ENCODE measurements around the gene GREB1. TPM values are rescaled to one million over a fixed set of nuclear protein-coding genes. Genes with fewer than 3 reads are reported as not detected.

GREB1 gene
- total and polyA plus RNA-seq, 2 of the 4 experiments (the other 2 are of a cell fraction): 0.05 TPM; not detected in 1

- TF ChIP-seq CEBPB (IDR thresholded peaks at IDR 0.05; ENCODE audit: low read depth, low read length): no peak
These were observed 46.2 kb downstream of the GREB1 start (continued) for GRCh38 chr2:11579867-11580659.

DNA sequence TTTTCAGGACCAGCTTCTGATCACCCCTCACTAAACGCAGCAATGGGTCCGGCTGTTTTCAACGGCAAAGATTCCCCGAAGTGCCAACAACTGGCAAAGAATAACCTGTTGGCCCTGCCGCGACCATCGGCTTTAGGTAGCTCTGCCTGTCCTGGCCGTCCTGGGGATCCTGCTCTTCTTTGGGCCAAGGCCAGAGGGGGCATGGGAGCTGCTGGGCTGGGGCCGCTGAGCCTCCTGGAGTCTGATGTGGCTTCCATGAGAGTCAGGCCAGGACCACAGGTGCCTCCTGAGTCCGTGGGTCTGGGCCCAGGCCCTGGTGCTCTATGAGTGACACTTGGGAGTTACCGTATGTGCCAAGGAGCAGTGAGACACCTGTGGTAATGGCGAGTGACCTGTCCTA lies 46.9 kb downstream of the GREB1 start:
- Histone ChIP-seq H3K27me3 (ENCODE audit: control insufficient read depth, insufficient read depth, low read length) (peaks cover 30% of the 10 kb centered on the region), H4K8ac (ENCODE audit: low read depth in 2 of 2, low read length in 2 of 2) (no peak overlapping the region), H3K18ac (ENCODE audit: low read depth, low read length) (no peak overlapping the region), H3K36me3 (ENCODE audit: control insufficient read depth, insufficient read depth, low read length) (no peaks in the 10 kb centered on the region), H3K79me1 (ENCODE audit: low read depth in 1 of 2, low read length in 2 of 2) (no peaks in the 10 kb centered on the region), H2BK120ac (ENCODE audit: low read depth, low read length) (no peak overlapping the region), H3K4me2 (ENCODE audit: low read depth, low read length) (no peak overlapping the region), H2BK5ac (ENCODE audit: low read depth, low read length, poor library complexity, severe bottlenecking) (no peak overlapping the region), H2BK15ac (ENCODE audit: low read depth, low read length) (no peak overlapping the region), H3K4me3 (ENCODE audit: insufficient read depth, low read depth, low read length) (no peak overlapping the region), H3K9me1 (ENCODE audit: insufficient read depth, low read length) (no peaks in the 10 kb centered on the region), H4K91ac (ENCODE audit: insufficient read depth, low read depth, low read length) (no peak overlapping the region), H3K14ac (replicated peaks; ENCODE audit: low read depth, low read length) (no peak overlapping the region), H3K56ac (ENCODE audit: extremely low read depth, insufficient read depth, low read length) (no peak overlapping the region), H2BK20ac (ENCODE audit: low read depth, low read length) (no peak overlapping the region), H3K27ac (ENCODE audit: insufficient read depth, low read length) (no peak overlapping the region), H3K4ac (ENCODE audit: low read depth, low read length) (no peak overlapping the region), H3K9me3 (ENCODE audit: control insufficient read depth, insufficient read depth, low read length) (no peaks in the 10 kb centered on the region), H4K20me1 (ENCODE audit: insufficient read depth, low read length) (no peaks in the 10 kb centered on the region), H3K4me1 (ENCODE audit: control insufficient read depth, insufficient read depth, low read length) (peaks cover 2% of the 10 kb centered on the region; the same call in 1 of the 2 replicates), H3K9ac (ENCODE audit: low read depth, low read length) (no peak overlapping the region), H2AK9ac (replicated peaks; ENCODE audit: low read depth, low read length, poor library complexity) (peak overlapping the region; percentile 6), H4K5ac (ENCODE audit: low read depth, low read length) (no peak overlapping the region), H2AK5ac (ENCODE audit: low read depth, low read length) (no peak overlapping the region), H3K23ac (ENCODE audit: low read depth, low read length) (no peak overlapping the region), H2AFZ (replicated peaks; ENCODE audit: low read length, poor library complexity) (no peak overlapping the region)
- in situ Hi-C loops (cut with MboI; ENCODE audit: low sequenced_read_pairs) (loop anchor here (5.0 to 10.0 kb wide), 3 partner anchors 103 to 746 kb away; no protein-coding TSS in a partner anchor), intact Hi-C loops (cut with micrococcal nuclease) (loop anchor here (10.0 kb wide), 1 partner anchor 346 kb away; no protein-coding TSS in a partner anchor), dilution Hi-C loops (cut with HindIII; ENCODE audit: low sequenced_read_pairs, unreplicated experiment) (no loop called here)
- ChIA-PET CTCF (no interaction called here), POLR2A (ENCODE audit: unreplicated experiment) (no interaction called here)
- ATAC-seq (ENCODE audit: low read depth) (no peak), DNase-seq (no peak)
- TF ChIP-seq USF2 (IDR thresholded peaks at IDR 0.05; ENCODE audit: low read depth, low read length) (no peak), BHLHE40 (IDR thresholded peaks at IDR 0.05; ENCODE audit: low read depth, low read length) (no peak), CEBPB (IDR thresholded peaks at IDR 0.05; ENCODE audit: low read depth, low read length) (no peak), NFE2L2 (IDR thresholded peaks at IDR 0.05; ENCODE audit: low read depth, low read length) (no peak), MAFK (IDR thresholded peaks at IDR 0.05; ENCODE audit: low read depth, low read length) (no peak), RAD21 (IDR thresholded peaks at IDR 0.05; ENCODE audit: low read length) (no peak), RFX5 (IDR thresholded peaks at IDR 0.05; ENCODE audit: low read depth, low read length) (no peak), SMC3 (IDR thresholded peaks at IDR 0.05; ENCODE audit: low read depth, low read length) (no peak)
- WGBS, 2 experiments (ENCODE audit: extremely low coverage in 2 of 2, insufficient read length in 1 of 2): 80% methylated on average over 4 of the region's 12 CpGs; no CpG with 5 or more reads in 1 of the 2 experiments
- BruUV-seq (replicated peaks): no TSS peak

Measured in IMR-90 (cell line).